ENCODE measurements around the gene BIRC6.
"Not testable (repeated sequence)": the region's sequence is repeated elsewhere in the genome, so short reads cannot be mapped to it uniquely, and the experiment has no call there.

The BIRC6 gene

GRCh38 chr2:32622570-32623310 is 265.9 kb downstream of the BIRC6 start:
- no peak for ATAC-seq
- H3K27ac Mint-ChIP-seq, result no peak overlapping the region
- H3K4me1 Mint-ChIP-seq, result peaks cover 7% of the 10 kb centered on the region

GRCh38 chr2:32623311-32623706 is 266.5 kb downstream of the BIRC6 start:
- Mint-ChIP-seq H3K4me3 (no peak overlapping the region), H3K4me1 (peaks cover 9% of the 10 kb centered on the region), H3K27me3 (no peaks in the 10 kb centered on the region), H3K27ac (no peak overlapping the region), H3K36me3 (ENCODE audit: low read depth) (peaks cover 5% of the 10 kb centered on the region), H3K9me3 (no peaks in the 10 kb centered on the region)
- DNase-seq (no peak), ATAC-seq (no peak)

More at GRCh38 chr2:32622570-32623310, 265.9 kb downstream of the BIRC6 start:
- no peaks in the 10 kb centered on the region for H3K27me3 Mint-ChIP-seq
- H3K4me3 Mint-ChIP-seq, result no peak overlapping the region
- DNase-seq, result no peak
- peaks cover 9% of the 10 kb centered on the region for H3K36me3 Mint-ChIP-seq (ENCODE audit: low read depth)
- no peaks in the 10 kb centered on the region for H3K9me3 Mint-ChIP-seq

GRCh38 chr2:32624812-32625211 is 268.0 kb downstream of the BIRC6 start:
- no peak overlapping the region for H3K4me3 Mint-ChIP-seq
- H3K36me3 Mint-ChIP-seq (ENCODE audit: low read depth), result peaks cover 3% of the 10 kb centered on the region
- DNase-seq, result no peak
- ATAC-seq, result no peak
- H3K9me3 Mint-ChIP-seq, result no peaks in the 10 kb centered on the region
- no peak overlapping the region for H3K27ac Mint-ChIP-seq
- H3K4me1 Mint-ChIP-seq, result peaks cover 19% of the 10 kb centered on the region
- no peaks in the 10 kb centered on the region for H3K27me3 Mint-ChIP-seq

GRCh38 chr2:32626639-32627221 is 269.9 kb downstream of the BIRC6 start:
- Mint-ChIP-seq H3K4me1 (peaks cover 26% of the 10 kb centered on the region), H3K27ac (no peak overlapping the region), H3K9me3 (no peaks in the 10 kb centered on the region), H3K36me3 (ENCODE audit: low read depth) (peaks cover 10% of the 10 kb centered on the region), H3K27me3 (no peaks in the 10 kb centered on the region), H3K4me3 (peak overlapping the region; percentile 95)
- no peak for DNase-seq
- no peak for ATAC-seq

GRCh38 chr2:32627441-32627813 is 270.6 kb downstream of the BIRC6 start:
- ATAC-seq (peak; percentile 48), DNase-seq (peak; percentile 46)
- Mint-ChIP-seq H3K4me3 (peak overlapping the region; percentile 95), H3K9me3 (no peaks in the 10 kb centered on the region), H3K27me3 (no peaks in the 10 kb centered on the region), H3K4me1 (peaks cover 33% of the 10 kb centered on the region), H3K36me3 (ENCODE audit: low read depth) (peaks cover 14% of the 10 kb centered on the region), H3K27ac (peak overlapping the region; percentile 93)

GRCh38 chr2:32627814-32628579 is 271.2 kb downstream of the BIRC6 start, which contains the start of gene TTC27:
Gene TTC27, plus strand, starts transcription at chr2:32628050. Its CDS starts 243 bp downstream, at chr2:32628293.
- peak within 1 kb of the TSS; percentile 95 for H3K4me3 Mint-ChIP-seq
- DNase-seq (peak; percentile 96), ATAC-seq (peak; percentile 99)
- peaks cover 17% of the 10 kb centered on the region for H3K36me3 Mint-ChIP-seq (ENCODE audit: low read depth)
- H3K9me3 Mint-ChIP-seq, result no peaks in the 10 kb centered on the region
- H3K4me1 Mint-ChIP-seq, result peaks cover 36% of the 10 kb centered on the region
- no peaks in the 10 kb centered on the region for H3K27me3 Mint-ChIP-seq
- peak within 1 kb of the TSS; percentile 93 for H3K27ac Mint-ChIP-seq

- Mint-ChIP-seq H3K9me3 (no peaks in the 10 kb centered on the region), H3K36me3 (ENCODE audit: low read depth) (peaks cover 17% of the 10 kb centered on the region), H3K27ac (peak overlapping the region; percentile 65), H3K27me3 (no peaks in the 10 kb centered on the region), H3K4me3 (no peak overlapping the region), H3K4me1 (peaks cover 35% of the 10 kb centered on the region)
- peak; percentile 27 for ATAC-seq
- peak; percentile 21 for DNase-seq
Measured at GRCh38 chr2:32632089-32632488, 275.3 kb downstream of the BIRC6 start.

GRCh38 chr2:32633040-32633439 is 276.2 kb downstream of the BIRC6 start:
- Mint-ChIP-seq H3K4me1 (peaks cover 28% of the 10 kb centered on the region), H3K36me3 (ENCODE audit: low read depth) (peaks cover 21% of the 10 kb centered on the region), H3K27me3 (no peaks in the 10 kb centered on the region), H3K4me3 (no peak overlapping the region), H3K27ac (no peak overlapping the region), H3K9me3 (no peaks in the 10 kb centered on the region)
- DNase-seq (no peak), ATAC-seq (no peak)

- ATAC-seq, H3K4me1 Mint-ChIP-seq, H3K4me3 Mint-ChIP-seq, H3K9me3 Mint-ChIP-seq, DNase-seq, H3K27me3 Mint-ChIP-seq, H3K27ac Mint-ChIP-seq: not testable (repeated sequence)
- H3K36me3 Mint-ChIP-seq (ENCODE audit: low read depth), result peaks cover 30% of the 10 kb centered on the region
Measured at GRCh38 chr2:32638548-32638947, 281.7 kb downstream of the BIRC6 start.

- Mint-ChIP-seq H3K36me3 (ENCODE audit: low read depth) (peaks cover 34% of the 10 kb centered on the region), H3K27ac (no peak overlapping the region), H3K9me3 (no peaks in the 10 kb centered on the region), H3K27me3 (no peaks in the 10 kb centered on the region), H3K4me3 (no peak overlapping the region), H3K4me1 (no peaks in the 10 kb centered on the region)
- no peak for DNase-seq
- ATAC-seq, result no peak
Measured at GRCh38 chr2:32641180-32641579, 284.4 kb downstream of the BIRC6 start.

GRCh38 chr2:32647180-32647651 is 290.4 kb downstream of the BIRC6 start:
- Mint-ChIP-seq H3K4me3 (no peak overlapping the region), H3K36me3 (ENCODE audit: low read depth) (peaks cover 35% of the 10 kb centered on the region), H3K9me3 (no peaks in the 10 kb centered on the region), H3K27me3 (no peaks in the 10 kb centered on the region), H3K4me1 (no peaks in the 10 kb centered on the region), H3K27ac (no peak overlapping the region)
- DNase-seq (no peak), ATAC-seq (no peak)

GRCh38 chr2:32652555-32653209 is 295.9 kb downstream of the BIRC6 start:
- DNase-seq, result no peak
- no peak overlapping the region for H3K27ac Mint-ChIP-seq
- H3K36me3 Mint-ChIP-seq (ENCODE audit: low read depth), result peaks cover 40% of the 10 kb centered on the region
- no peak overlapping the region for H3K4me3 Mint-ChIP-seq
- no peaks in the 10 kb centered on the region for H3K27me3 Mint-ChIP-seq
- peaks cover 4% of the 10 kb centered on the region for H3K4me1 Mint-ChIP-seq
- ATAC-seq, result no peak
- no peaks in the 10 kb centered on the region for H3K9me3 Mint-ChIP-seq

- Mint-ChIP-seq H3K27ac (no peak overlapping the region), H3K36me3 (ENCODE audit: low read depth) (peaks cover 54% of the 10 kb centered on the region), H3K4me3 (no peak overlapping the region), H3K4me1 (peaks cover 4% of the 10 kb centered on the region), H3K9me3 (no peaks in the 10 kb centered on the region), H3K27me3 (no peaks in the 10 kb centered on the region)
- ATAC-seq (no peak), DNase-seq (no peak)
Measured at GRCh38 chr2:32656069-32656468, 299.2 kb downstream of the BIRC6 start.

- Mint-ChIP-seq H3K27ac (no peak overlapping the region), H3K27me3 (no peaks in the 10 kb centered on the region), H3K4me3 (no peak overlapping the region), H3K9me3 (no peaks in the 10 kb centered on the region), H3K36me3 (ENCODE audit: low read depth) (peaks cover 37% of the 10 kb centered on the region), H3K4me1 (no peaks in the 10 kb centered on the region)
- no peak for ATAC-seq
- no peak for DNase-seq
Measured at GRCh38 chr2:32663864-32664263, 307.0 kb downstream of the BIRC6 start.

All from activated naive CD8-positive, alpha-beta T cell treated with anti-CD3 and anti-CD28 coated beads, Interleukin-2, amount 50 U/mL, for 24 hours (primary cell).